Placental pericyte (primary cell): Measurements from ENCODE around the gene GABARAP. TPM values are rescaled to one million over a fixed set of nuclear protein-coding genes. Genes with fewer than 3 reads are reported as not detected.

ENCODE experiments used
- small RNA-seq: library from RNA; depleted of rRNA; stranded (forward); fragments of <200 nt; gene quantifications from one replicate; pipeline ENCODE3, GENCODE V24; 2012; ENCODE audit warnings: low replicate concordance
- total RNA-seq: library from RNA; depleted of rRNA; stranded (reverse); fragments of >200 nt; gene quantifications from 2 replicates; pipeline ENCODE4 v1.2.3, GENCODE V29; 2012

The GABARAP gene
- total RNA-seq: 124 and 548 TPM in 2 replicates

DNA sequence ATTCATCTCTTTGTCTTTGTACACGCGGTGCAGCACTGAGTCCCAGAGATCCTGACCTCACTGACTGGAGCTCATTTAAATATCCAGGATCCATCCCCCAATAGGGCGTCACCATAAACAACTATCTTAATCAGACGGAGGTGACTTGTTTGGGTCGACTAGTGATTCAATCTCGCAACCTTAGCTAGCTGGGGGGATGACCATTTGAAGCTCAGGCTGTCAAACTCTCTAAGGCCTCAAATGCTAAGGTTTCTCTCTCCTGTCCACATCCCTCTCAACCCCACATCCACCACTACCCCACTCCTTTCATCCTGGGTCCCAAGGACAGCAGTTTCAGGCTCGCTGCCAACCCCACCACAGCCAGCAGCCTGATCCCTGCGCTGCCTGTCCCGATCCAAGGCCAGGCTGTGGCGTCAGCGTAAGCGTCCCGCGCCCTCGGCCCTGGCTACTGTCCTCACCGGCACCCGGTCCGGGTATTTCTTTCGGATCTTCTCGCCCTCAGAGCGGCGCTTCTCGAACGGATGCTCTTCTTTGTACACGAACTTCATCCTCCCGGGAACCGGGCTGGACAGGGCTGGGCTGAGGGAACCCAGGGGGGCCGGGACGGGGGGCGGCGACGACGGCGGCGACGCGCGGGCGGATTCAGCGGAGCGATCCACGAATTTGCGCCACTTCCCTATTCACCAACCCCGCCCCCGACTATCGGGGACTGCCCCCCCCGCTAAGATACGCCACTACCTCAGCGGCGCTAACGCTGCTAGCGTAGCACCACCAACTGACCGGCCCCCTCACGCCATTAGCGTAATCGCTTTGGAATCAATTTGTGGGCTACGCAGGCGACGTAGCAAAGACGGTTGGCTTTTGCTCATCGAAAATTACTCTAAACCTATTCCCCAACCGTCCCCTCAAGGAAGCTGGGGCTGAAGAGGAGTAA is at the start of gene GABARAP:
Gene GABARAP (minus strand): TSS at position 667 of the 934 bp plus-strand sequence. CDS start 119 bp downstream, at position 548.

GRCh38 chr17:7281074-7281952 is 39.1 kb upstream of the GABARAP start, which contains the start of gene SLC2A4:
SLC2A4 (plus strand) TSS chr17:7281718; CDS start chr17:7281935, 217 bp downstream.

GRCh38 chr17:7262192-7262934 is 20.1 kb upstream of the GABARAP start, which contains the start of gene CLDN7:
CLDN7 (minus strand) TSS chr17:7262478; CDS start chr17:7262043, 435 bp downstream.

GRCh38 chr17:7252176-7253043 is 10.2 kb upstream of the GABARAP start, which contains the start of gene ELP5:
ELP5 (plus strand) TSS chr17:7252215; CDS start chr17:7252551, 336 bp downstream.

GRCh38 chr17:7251661-7252175 is 9.5 kb upstream of the GABARAP start, which contains the start of gene CTDNEP1:
CTDNEP1 (minus strand) TSS chr17:7251734; CDS start chr17:7251296, 438 bp downstream.

DNA sequence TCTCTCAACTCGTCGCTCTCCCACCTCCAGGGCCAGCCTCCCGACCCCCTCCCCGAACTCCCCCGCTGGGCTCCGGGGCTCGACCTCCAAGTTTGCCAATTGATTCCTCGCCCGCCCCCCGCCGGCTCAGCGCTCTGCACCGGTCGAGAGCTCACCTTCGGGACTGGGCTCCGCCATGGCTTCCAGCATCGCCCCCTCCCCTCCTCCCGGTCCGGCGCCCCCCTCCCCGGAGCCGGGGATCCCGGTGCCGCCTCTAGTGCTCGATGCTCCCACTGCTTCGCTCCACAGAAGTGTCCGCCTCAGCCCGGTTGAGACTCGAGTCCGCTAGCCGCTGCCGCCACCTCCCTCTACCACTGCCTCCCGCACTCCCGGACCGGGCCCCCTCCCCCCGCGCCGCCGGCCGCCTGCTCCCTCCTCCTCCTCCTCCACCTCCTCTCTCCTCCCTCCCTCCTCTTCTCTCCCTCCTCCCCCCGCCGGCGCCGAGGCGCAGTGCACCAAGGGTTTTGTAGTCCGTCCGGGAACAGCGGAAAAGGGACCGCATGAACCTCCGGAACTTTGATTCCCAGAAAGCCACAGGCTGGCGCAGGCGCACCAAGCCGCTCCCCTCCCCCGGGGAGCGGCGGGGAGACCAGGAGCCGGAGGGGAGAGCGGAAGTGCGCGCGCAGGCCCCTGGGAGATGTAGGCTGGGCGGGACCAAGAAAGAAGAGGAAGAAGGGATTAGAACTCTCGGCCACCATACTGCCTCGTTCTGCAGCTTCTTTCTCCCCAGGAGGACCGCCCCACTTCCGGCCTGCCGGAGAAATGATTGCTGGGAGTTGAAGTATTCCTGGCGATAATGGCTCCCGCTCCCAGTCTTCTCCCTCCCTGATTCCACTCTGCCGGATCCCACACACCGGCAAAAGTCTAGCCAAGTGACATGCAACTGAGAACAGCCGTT is 2.9 kb downstream of the GABARAP start, which contains the start of gene PHF23:
Gene PHF23 (minus strand): TSS at position 367 of the 937 bp plus-strand sequence. CDS start 178 bp downstream, at position 189.

GRCh38 chr17:7234083-7234951 is 7.9 kb downstream of the GABARAP start, which contains the start of gene DVL2:
DVL2 (minus strand) TSS chr17:7234517; CDS start chr17:7234262, 255 bp downstream.

DNA sequence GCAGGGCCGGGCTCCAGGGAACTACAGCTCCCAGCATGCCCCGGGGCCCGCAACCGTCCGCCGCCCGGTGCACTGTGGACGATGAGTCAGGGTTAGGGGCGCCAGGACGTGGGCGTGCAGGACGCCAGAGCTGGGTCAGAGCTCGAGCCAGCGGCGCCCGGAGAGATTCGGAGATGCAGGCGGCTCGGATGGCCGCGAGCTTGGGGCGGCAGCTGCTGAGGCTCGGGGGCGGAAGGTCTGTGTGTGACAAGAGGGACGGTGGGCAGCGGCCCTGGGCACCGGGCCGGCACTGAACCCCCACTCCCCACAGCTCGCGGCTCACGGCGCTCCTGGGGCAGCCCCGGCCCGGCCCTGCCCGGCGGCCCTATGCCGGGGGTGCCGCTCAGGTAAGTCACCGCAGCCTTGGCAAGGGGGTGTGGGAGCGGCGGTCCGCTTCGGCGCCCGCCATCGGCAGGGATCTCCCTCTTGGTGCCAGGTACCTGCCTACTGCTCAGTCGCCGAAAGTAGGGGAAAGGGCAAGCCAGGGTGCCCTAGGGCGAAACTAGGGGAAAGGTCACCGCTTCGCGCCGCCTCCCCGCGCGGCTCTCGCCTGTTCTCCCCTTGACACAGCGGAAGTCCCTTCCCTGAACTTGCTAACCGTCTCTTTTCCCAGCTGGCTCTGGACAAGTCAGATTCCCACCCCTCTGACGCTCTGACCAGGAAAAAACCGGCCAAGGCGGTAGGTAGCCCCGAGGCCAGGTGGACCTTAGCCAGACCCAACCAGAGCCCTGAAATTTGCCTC is 22.2 kb downstream of the GABARAP start, which contains the start of the genes ACADVL and DLG4:
Gene ACADVL (plus strand): TSS at position 127 of the 781 bp plus-strand sequence. CDS start 47 bp downstream, at position 174.
Gene DLG4 (minus strand): TSS at position 25 of the 781 bp plus-strand sequence.

Small RNA genes within 50 kb of the gene (small RNA-seq; reads per million reads assigned to genes)
- gene AC120057.4: not detected
- 141 reads per million, percentile 99 among the genes with 10 or more reads in this experiment for gene MIR324
- gene RF00019: not detected

Other genes starting within 250 kb of the GABARAP start
- gene ALOX12, start 246.4 kb downstream of the GABARAP start, total RNA-seq: not detected in 2 replicates
- 33.5 and 61.0 TPM in 2 replicates for gene RNASEK, start 229.8 kb downstream of the GABARAP start, total RNA-seq
- under 0.01 TPM in 1 of 2 replicates, not detected in the other for gene BCL6B, start 219.4 kb downstream of the GABARAP start, total RNA-seq
- gene SLC16A13, start 206.4 kb downstream of the GABARAP start, total RNA-seq: 1.1 and 2.8 TPM in 2 replicates
- gene SLC16A11, start 198.4 kb downstream of the GABARAP start, total RNA-seq: 1.1 TPM in 1 of 2 replicates, not detected in the other
- not detected in 2 replicates for gene CLEC10A, start 162.2 kb downstream of the GABARAP start, total RNA-seq
- gene ASGR2, start 127.6 kb downstream of the GABARAP start, total RNA-seq: not detected in 2 replicates
- 0.86 and 1.5 TPM in 2 replicates for gene ASGR1, start 63.1 kb downstream of the GABARAP start, total RNA-seq
- gene DLG4, start 22.6 kb downstream of the GABARAP start, total RNA-seq: 17.7 and 22.3 TPM in 2 replicates
- 126 and 188 TPM in 2 replicates for gene ACADVL, start 22.5 kb downstream of the GABARAP start, total RNA-seq
- gene DVL2, start 7.9 kb downstream of the GABARAP start, total RNA-seq: 82.8 and 90.8 TPM in 2 replicates
- 46.1 and 64.1 TPM in 2 replicates for gene PHF23, start 3.0 kb downstream of the GABARAP start, total RNA-seq
- 38.7 and 47.4 TPM in 2 replicates for gene CTDNEP1, start 9.3 kb upstream of the GABARAP start, total RNA-seq
- gene ELP5, start 9.8 kb upstream of the GABARAP start, total RNA-seq: 27.4 and 44.0 TPM in 2 replicates
- 2.6 and 7.4 TPM in 2 replicates for gene CLDN7, start 20.0 kb upstream of the GABARAP start, total RNA-seq
- 0.22 TPM in 1 of 2 replicates, not detected in the other for gene SLC2A4, start 39.3 kb upstream of the GABARAP start, total RNA-seq
- gene YBX2, start 52.2 kb upstream of the GABARAP start, total RNA-seq: not detected in 2 replicates
- gene EIF5A, start 65.2 kb upstream of the GABARAP start, total RNA-seq: 599 and 1,060 TPM in 2 replicates
- gene GPS2, start 72.9 kb upstream of the GABARAP start, total RNA-seq: 52.5 and 65.7 TPM in 2 replicates
- 22.1 and 25.2 TPM in 2 replicates for gene NEURL4, start 86.9 kb upstream of the GABARAP start, total RNA-seq
- gene ACAP1, start 94.1 kb upstream of the GABARAP start, total RNA-seq: 0.22 TPM in 1 of 2 replicates, not detected in the other
- gene KCTD11, start 109.7 kb upstream of the GABARAP start, total RNA-seq: 7.2 and 7.7 TPM in 2 replicates
- not detected in 2 replicates for gene TMEM95, start 112.7 kb upstream of the GABARAP start, total RNA-seq
- 0.22 TPM in 1 of 2 replicates, not detected in the other for gene TNK1, start 138.6 kb upstream of the GABARAP start, total RNA-seq
- 23.6 and 28.1 TPM in 2 replicates for gene PLSCR3, start 152.1 kb upstream of the GABARAP start, total RNA-seq
- gene TMEM256, start 161.6 kb upstream of the GABARAP start, total RNA-seq: 33.3 and 54.4 TPM in 2 replicates
- gene NLGN2, start 165.4 kb upstream of the GABARAP start, total RNA-seq: 5.2 and 5.7 TPM in 2 replicates
- not detected in 2 replicates for gene SPEM1, start 177.9 kb upstream of the GABARAP start, total RNA-seq
- gene SPEM2, start 183.2 kb upstream of the GABARAP start, total RNA-seq: not detected in 2 replicates
- gene SPEM3, start 186.4 kb upstream of the GABARAP start, total RNA-seq: not detected in 2 replicates
- 1.1 and 2.1 TPM in 2 replicates for gene TMEM102, start 193.0 kb upstream of the GABARAP start, total RNA-seq
- gene FGF11, start 197.1 kb upstream of the GABARAP start, total RNA-seq: under 0.01 and 0.44 TPM in 2 replicates
- gene CHRNB1, start 202.6 kb upstream of the GABARAP start, total RNA-seq: 2.9 and 3.3 TPM in 2 replicates
- 24.3 and 35.8 TPM in 2 replicates for gene ZBTB4, start 237.2 kb upstream of the GABARAP start, total RNA-seq
- gene SLC35G6, start 239.0 kb upstream of the GABARAP start, total RNA-seq: not detected in 2 replicates
- gene POLR2A, start 241.9 kb upstream of the GABARAP start, total RNA-seq: 75.7 and 125 TPM in 2 replicates